Measurements from ENCODE around the gene CNTNAP2.

The CNTNAP2 gene

DNA sequence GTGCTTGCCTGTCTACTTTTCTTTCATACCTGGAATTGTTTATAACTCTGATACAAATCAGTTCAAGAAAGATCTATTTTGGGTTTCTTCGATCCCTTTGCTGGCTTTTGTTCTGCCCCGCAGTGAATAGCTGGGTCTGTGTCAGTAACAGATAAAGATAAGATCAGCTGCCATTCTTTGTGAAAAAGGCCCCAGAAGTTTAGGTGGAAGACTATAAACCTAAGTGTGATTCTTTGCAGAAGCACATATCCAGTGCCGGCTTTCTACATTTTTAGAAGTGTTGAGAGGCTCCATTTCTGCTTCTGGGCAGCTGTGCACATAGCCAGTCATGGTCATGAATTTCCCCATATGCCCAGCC is 1787.6 kb downstream of the CNTNAP2 start:
- DNase-seq = peak; percentile 55

DNA sequence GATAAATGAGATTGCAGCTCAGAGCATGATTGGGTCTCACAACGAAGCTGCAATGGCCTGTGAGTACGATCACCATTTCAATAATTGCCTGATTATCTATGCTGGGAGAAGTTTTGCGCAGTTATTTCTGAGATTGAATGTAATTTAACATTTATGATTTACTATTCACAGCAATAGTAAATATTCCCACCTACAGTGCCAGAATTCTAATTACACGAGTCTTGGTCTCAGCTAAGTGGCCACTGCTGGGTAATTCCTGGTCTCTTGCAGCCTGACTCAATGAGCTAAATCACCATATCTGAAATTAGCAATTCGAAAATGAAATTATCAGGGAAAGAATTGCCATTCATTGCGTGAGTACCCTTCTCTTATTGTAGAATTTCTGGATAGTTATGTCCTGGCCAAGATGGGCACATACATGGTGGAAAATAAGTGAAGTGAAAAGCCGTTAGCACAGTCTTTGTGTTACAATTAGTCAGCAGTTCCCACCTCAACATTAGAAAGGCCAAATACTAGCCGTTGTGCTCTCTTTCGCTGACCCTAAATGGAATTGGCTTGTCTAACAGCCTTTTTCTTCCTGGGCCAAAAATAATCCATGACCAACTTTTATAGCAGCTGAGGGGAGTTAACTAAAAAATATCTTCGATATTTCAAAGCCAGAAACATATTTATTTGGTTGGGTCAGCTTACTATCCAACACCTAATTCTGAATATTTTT is 1793.0 kb downstream of the CNTNAP2 start:
- DNase-seq = no peak

DNA sequence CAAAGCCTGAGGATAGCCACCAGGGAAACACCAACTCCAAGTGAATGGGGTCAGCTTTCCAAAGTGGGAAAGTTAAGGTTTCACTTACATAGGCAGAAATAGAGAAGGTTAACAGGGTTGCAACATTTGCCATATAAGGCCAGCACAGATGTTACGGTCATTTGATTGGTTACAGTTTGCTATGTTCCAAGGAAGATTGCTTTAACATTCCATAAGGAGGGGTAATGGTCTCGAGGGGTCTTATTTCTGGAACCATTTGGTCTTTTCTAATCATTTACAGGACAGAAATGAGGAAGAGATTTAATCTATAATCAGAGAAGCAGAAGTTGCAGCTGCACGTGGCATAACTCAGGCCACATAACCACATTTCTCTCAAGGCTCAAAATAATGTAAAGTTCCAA is 1794.6 kb downstream of the CNTNAP2 start:
- DNase-seq = no peak

DNA sequence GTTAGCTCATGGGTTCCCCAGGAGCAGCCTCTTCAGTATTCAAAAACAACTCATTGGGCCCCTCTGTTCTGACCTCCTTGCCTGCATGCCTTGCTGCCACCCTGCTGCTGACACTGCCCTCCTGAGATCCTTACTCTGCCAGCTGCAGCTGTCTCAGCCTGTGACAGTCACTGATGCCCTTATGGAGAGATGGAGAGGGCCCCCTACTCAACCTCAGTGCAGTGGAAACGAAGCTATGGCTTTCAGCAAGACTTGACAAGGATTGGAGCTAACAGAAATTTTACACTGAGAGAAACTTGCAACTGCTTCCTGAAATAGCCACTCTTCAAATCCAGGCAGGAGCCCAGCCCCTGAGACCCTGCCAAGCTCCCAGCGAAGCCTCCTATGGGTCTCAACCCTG is 1795.7 kb downstream of the CNTNAP2 start:
- no peak for DNase-seq

DNA sequence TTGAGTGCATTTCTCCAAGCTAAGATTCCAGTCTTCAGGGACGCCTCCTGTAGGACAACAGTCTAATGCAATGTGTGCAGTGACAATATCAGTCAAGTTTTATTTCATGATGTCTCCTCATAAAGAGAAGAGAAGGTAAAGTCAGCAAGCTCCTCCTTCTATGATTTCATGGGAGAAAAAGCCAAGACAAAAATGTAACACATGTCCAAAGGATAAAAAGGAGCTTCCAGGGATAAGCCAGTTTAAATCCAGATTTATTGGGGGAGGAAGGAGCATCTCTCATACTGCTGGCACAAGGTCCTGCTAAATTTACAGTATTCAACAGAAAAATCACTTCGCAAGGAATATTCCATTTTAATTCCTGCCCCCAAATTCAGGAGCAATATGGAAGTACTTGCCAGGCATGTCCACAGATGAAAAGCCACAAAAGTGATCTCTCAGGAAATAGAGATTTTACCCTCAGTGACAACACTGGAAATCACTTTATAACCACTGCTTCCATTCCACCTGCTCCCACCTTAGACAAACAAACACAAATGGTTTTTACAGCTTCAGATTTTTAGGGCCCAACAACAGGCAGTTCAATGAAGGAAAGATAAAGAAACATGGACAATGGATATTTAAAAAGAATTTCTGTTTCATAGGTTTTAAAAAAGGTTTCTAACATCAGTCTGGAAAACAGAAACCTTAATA is 1796.5 kb downstream of the CNTNAP2 start:
- DNase-seq = no peak

DNA sequence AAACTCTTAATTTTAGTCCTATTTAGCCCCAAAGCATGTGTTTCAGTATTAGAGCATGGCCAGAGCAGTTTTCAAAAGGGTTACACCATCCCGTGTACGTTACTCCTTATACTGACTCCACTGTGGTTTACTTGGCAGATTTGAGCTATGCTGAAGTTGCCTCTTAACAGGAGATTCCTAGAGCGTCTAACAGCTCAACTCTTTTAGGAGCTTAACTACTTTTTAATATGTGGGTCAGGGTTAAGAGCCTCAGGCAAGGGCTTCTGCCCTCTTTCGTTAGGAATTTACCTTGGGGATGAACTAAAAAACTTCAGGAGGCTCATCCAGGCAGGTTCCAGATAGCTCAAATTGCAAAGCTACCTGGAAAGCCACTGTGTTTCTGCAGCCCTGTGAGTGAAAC is 1799.2 kb downstream of the CNTNAP2 start:
- DNase-seq = peak; percentile 77

DNA sequence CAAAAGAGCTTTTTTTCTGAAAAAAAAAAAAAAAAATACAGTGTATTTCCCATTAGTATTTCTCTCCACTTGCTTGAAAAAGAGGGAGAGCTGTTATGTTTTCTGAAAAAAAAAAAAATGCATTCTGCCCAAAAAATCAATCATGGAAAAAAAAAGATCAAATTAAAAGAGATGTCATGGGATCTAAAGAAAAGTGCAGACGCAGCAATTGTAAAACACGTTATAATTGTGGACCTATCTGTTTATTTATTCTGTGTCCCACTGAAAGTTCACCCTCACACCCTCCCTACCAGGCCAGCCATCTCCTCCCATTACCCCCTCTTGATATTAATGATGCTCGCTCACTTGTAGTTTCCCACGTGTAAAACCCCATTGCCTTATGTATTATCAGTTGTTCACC is 1800.0 kb downstream of the CNTNAP2 start:
- no peak for DNase-seq

DNA sequence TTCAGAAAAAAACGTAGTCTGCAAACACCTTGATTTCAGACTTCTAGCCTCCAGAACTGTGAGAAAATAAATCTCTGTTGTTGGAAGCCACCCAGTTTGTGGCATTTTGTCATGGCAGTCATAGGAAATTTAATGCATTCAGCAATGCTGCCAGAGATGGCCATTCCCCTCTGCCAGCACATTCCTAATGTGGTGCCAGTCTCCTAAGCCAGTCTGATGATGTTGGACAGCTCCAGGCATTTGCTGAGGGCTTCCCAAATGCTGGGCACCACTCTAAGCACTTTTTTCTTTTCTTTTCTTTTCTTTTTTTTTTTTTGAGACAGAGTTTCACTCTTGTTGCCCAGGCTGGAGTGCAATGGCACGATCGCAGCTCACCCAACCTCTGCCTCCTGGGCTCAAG is 1807.2 kb downstream of the CNTNAP2 start:
- DNase-seq = no peak

DNA sequence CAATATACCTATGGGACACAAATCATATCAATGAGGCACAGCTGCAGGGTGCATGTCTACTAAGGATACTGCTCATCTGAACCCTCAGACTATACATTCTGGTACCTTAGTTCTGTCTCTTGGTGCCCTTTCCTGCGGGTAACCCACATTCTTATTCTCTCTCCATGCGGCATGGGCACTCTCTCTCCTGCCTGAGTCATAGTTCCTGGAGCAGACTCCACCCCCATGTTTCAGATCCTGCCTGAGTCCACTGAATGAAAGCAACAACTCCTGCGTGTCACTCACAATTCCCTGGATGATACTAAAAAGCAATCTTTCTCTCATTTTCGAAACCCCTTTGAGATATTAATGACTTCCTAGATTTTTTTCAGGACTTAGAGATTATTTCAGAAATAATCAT is 1820.8 kb downstream of the CNTNAP2 start:
- DNase-seq = no peak

DNA sequence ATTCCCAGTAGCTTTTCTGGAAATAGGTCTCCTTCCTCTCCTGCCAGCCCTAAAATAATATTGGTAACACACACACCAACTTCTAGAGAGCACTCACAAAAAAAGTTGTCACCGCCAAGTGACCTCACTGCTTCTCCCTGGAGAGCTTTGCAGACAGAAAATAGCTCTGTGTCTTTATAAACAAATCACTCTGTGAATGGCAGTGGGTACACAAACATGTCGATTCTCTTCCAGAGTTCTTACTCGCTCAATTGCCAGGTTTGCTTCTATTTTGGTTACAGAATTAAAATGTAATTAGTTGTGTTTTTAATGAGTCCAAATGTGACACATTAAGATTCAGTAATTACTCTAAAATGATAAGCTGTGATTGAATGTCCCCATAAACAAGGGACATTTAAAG is 1824.8 kb downstream of the CNTNAP2 start:
- no peak for DNase-seq

DNA sequence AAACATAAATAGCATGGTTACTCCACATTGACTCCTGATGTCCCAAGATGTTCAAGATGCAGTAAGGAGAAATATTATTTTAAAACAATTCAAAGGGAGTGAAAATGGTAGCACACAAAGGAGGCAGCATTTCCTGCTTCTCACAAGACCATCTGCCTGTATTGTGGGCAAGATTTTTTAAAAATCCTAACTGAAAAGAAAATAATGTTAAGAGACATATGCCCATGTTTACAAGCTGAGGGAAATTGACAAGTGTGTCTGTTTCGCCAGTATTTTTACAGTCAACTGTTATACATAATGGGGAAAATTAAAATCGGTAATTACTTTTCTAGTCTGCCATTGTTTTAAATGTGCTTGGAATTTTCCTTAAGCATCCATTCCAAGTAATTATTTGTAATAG is 1827.7 kb downstream of the CNTNAP2 start:
- no peak for DNase-seq

DNA sequence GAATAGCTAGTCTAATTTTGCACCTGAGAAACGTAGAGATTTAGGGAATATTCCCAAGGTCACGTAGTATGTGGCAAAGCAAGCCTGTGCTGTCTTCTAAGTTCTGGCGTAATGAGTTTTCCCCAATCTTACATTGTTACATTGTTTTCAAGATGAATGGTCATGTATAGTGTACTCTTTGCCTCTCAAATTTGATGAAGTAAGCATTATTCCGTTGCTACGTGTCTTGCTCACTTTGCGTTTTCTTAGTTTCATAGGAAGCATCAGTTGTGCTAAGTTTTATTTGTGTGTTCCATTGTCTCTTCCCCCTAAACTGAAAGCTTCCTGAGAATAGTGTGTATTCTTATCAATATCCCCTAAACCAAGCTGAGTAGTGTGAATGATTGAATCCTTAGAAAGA is 1836.3 kb downstream of the CNTNAP2 start:
- DNase-seq = no peak

DNA sequence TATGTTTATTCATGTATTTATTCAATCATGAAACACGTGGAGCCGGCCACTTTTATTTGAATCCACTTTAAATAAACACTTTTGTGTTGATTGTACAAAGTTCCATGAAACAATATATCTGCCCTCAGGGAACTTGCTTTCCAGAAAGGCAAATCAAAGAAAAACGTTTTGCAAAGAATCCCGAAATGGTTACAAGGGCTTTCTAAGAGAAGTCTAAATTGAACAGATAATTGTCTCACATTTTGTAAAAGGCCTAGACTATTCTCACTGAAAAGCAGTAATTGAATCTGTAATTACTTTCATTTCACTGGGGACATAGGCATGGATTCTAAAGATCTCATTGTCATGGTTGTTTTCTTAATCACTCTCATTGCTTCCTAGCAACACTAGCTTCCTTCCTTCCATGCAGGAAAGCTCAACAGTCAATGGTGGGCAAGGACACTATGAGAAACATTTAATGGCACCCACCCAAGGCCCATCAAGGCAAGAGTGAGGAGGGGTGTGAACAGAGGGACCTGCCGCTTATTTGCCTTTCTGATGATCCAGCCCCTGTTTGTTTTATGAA is 1851.5 kb downstream of the CNTNAP2 start:
- DNase-seq = no peak

DNA sequence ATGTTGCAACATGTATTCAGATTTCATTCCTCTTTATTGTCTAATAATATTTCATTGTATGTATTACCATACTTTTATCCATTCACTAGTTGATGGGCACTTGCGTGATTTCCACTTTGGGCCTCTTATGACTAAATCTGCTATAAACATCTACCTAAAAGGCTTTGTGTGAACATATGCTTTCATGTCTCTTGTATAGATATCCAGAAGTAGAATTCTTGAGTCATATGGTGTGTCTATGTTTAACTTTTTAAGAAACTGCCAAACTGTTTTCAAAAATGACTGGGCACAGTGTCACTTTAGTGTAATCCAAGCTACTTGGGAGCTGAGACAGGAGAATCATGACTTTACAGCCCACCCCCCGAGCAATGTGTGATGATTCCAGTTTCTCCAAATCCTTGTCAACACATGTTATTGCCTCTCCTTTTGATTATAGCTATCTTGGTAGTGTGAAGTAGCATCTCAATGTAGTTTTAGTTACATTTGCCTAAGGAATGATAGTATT is 1855.1 kb downstream of the CNTNAP2 start:
- no peak for DNase-seq

DNA sequence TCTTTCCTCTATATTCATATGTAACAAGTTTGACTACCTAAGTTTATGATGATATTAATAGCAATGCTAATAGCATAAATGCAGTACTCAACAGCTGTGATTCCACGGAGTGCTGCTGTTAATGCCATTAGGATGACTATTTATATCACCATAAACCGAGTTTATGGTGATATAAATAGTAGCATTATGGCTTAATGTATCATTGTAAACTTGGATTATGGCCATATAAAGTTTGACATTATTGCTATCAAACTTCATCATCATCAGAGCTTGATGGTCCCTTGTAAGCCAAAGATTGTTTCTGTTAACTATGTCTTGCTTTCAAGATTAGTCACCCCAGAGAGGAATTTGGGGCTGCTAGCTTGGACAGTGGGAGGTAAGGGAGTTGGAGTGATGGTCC is 1861.6 kb downstream of the CNTNAP2 start:
- no peak for DNase-seq

DNA sequence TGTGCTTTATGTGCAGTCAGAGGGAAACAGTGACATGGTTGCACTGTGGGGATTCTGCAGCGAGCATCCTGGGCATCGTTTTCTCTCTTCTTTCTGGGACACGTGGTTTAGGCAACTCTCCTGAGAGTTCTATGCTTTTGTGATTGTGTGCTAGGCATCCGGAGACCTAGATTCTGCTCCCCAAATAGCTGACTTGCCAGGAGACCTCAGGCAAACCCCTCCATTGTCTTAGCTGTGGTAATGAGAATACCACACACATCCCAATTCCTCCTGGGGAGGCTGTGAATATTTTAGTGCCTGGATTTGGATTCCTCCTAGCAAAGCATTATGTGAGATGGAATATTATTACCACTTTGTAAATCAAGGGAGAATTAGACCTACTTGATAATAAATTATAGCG is 1862.0 kb downstream of the CNTNAP2 start:
- no peak for DNase-seq

DNA sequence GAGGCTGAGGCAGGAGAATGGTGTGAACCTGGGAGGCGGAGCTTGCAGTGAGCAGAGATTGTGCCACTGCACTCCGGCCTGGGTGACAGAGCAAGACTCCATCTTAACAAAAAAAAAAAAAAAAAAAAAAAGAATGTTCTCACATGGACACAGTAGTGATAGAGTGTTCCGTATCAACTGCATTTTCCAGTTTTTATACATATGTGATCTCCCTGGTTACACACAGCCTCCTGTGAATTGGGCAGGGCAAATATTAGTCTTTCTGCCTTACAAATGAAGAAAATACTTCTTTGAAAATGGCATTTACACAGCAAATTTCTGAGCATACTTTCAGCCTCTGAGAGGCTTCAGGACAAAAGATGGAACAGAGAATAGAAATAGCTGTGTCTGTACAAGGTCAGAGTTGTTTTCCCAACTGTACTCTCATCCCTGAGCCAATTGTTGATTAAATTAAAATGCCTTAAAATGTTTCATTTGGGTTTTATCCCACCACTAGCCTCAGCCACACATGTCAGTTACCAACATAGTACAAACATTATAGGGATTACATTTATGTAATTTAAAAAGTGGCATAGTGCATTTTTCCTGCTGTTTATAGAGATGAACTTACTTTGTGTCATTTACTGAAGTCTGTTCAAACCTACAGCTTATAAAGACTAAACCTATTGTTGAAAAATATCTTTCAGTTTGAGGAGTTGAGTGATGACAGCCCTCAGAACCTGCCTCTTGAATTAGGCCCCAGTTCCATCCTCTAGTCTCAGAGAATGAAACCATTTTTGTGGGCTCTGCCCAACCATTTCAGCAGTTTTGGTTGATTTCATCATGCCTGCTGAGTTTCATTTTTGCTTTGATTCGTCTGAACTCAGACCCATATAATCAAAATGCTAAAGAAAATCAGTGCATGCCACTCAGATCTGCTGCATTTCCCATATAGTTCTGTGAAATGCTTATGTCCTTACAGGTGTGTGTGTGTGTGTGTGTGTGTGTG is 1864.5 kb downstream of the CNTNAP2 start:
- no peak for DNase-seq

DNA sequence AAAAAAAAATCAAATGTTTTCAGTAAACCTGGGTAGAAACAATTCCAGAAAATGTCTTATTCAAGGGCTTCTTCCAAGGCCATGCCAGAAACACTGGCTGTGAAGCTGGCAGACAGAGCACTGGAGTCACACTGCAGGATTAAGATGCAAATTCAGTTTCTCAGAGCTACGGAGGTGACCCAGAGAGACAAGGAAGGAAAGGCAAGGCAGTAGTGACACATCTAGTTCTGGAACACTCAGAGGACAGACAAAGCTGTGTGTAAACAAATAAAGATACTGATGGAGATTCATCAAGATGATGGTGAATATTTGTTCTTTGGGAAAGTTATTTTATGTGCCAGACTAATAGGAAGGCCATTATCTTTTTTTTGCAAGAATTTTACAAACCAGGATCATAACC is 1865.7 kb downstream of the CNTNAP2 start:
- DNase-seq = no peak

DNA sequence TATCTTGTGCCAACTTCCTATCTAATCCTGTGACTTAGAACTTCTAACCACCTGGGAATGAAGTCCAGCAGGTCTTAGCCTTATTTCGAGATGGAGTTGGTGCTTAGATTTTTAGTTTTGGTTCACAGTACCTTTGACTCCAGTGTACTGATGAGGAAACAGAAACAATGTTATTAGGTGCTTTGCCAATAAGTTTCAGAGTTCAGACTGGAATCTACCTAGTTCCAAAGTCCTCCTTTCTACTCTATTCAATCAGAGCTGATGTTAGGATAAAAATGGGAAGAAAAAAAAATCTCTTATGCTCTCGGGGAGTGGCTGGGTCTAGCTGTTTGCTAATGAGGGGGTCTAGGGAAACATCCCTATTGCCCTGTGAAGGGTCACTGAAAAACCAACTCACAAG is 1867.7 kb downstream of the CNTNAP2 start:
- no peak for DNase-seq

DNA sequence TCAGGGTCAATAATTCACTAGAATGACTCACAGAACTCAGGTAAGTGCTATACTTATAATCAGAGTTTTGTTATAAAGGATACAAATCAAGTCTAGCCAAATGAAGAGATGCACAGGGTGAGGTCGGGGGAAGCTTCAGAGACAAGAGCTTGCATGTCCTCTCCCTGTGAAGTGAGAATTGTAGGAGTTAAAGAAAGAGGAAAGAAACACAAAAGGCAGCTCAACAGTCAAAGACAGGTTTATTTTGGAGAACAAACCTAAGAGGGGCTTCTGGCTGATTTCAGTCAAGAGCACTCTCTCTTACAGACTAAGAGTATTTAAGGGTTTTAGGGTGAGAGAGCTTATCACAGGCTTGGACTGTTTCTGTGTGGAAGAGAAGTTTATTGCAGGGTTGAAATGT is 1873.5 kb downstream of the CNTNAP2 start:
- DNase-seq = no peak

DNA sequence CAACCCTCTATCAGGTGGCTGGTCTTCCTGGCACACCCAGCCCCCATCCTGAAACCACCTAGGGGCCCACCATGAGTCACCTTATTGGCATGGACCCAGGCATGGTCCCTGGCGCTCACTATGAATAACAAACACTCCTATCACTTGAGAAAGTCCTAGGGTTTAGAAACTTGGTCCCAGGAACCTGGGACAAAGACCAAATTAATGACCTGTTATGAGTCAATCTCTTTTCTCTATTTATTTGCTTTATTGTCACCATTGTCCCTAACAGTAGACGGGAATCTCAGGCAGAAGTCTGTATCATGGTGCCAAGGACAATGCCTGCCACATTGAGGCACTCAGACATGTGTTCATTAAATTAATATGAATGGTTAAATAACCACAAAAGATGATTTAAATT is 1874.3 kb downstream of the CNTNAP2 start:
- no peak for DNase-seq

DNA sequence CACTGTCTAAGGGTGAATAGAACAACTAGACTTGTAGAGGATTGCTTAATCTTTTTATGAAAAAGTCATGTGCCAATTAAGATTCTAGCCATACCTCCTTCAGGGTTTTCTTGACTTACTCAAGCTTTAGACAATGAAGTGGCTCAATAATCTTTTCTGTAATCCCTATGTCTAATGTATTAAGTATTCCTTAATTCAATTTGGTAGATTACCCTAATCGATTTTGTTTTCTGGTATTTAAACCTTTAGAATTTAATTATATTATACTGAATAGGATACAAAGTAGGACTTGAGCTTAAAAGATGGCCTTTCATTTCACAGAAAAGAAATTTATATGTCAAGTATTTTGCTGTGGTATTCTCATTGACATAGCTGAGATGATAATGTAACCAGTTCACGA is 1876.1 kb downstream of the CNTNAP2 start:
- DNase-seq = no peak

DNA sequence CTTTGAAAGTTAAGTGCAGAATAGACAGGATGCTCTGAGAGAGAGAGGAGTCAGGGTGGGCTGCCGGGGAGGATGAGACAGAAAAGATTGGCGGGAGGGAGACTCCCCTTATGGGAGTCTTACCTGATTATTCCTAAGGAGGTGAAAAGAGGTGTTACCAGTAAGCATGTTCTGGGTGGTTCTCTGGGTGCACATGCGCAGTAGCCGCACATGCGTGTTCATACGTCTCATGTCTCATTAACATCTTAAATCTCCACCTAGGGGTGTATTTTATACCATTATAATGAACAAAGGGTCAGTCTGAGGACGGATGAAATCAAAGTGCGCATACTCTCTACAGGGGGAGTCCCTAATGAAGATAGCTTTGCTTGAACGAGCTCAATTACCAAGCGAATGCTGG is 1881.0 kb downstream of the CNTNAP2 start:
- DNase-seq = no peak

Measured in islet precursor cell (in vitro differentiated cells).